HG03354 (cell line): ENCODE measurements around the gene BCL10.

ENCODE experiments used
- ATAC-seq: cut with Tn5 transposase; IDR thresholded peaks from one replicate; pipeline ENCODE4 v1.9.1; 2021; ENCODE audit warnings: mild to moderate bottlenecking; ENCODE audit not compliant: unreplicated experiment, poor library complexity, severe bottlenecking

BCL10 gene

GRCh38 chr1:85228972-85229371 lies 47.5 kb downstream of the BCL10 start:
- ATAC-seq: no peak

GRCh38 chr1:85225624-85226380 lies 50.6 kb downstream of the BCL10 start:
- ATAC-seq: no peak

- no peak for ATAC-seq
These were observed 51.5 kb downstream of the BCL10 start for GRCh38 chr1:85224734-85225623.

- ATAC-seq: no peak
These were observed 52.1 kb downstream of the BCL10 start for GRCh38 chr1:85224295-85224694.

GRCh38 chr1:85223334-85223733 lies 53.1 kb downstream of the BCL10 start:
- ATAC-seq: no peak

- ATAC-seq: no peak
These were observed 55.7 kb downstream of the BCL10 start for GRCh38 chr1:85220756-85221201.

GRCh38 chr1:85219853-85220610 lies 56.4 kb downstream of the BCL10 start:
- ATAC-seq: no peak

GRCh38 chr1:85216697-85217096 lies 59.7 kb downstream of the BCL10 start:
- no peak for ATAC-seq
